ENCODE measurements around the gene MIEN1.
A peak's percentile ranks its signal among the peaks of the same experiment; 100 is the strongest.
"Not testable (repeated sequence)": the region's sequence is repeated elsewhere in the genome, so short reads cannot be mapped to it uniquely, and the experiment has no call there.

MIEN1 gene

GRCh38 chr17:39699157-39699817 lies 31.0 kb downstream of the MIEN1 start:
- DNase-seq (ENCODE audit: low read depth) = not testable (repeated sequence)

DNA sequence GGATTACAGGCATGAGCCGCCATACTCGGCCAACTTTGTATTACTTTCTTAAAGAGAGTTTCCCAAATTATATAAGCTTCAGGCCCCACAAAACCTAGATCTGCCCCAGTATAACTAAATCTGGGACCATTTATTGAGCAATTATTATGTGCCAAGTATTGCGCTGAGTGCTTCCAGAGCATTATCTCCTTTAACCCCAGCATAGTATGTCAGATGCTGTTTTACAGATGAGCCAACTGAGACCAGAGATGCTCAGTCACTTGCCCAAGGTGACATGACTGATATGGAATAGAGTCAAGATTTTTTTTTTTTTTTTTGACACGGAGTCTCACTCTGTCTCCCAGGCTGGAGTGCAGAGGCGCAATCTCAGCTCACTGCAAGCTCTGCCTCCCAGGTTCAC lies 32.4 kb downstream of the MIEN1 start:
- no peak for DNase-seq (ENCODE audit: low read depth)

GRCh38 chr17:39696731-39697130 lies 33.6 kb downstream of the MIEN1 start:
- DNase-seq (ENCODE audit: low read depth) = no peak

DNA sequence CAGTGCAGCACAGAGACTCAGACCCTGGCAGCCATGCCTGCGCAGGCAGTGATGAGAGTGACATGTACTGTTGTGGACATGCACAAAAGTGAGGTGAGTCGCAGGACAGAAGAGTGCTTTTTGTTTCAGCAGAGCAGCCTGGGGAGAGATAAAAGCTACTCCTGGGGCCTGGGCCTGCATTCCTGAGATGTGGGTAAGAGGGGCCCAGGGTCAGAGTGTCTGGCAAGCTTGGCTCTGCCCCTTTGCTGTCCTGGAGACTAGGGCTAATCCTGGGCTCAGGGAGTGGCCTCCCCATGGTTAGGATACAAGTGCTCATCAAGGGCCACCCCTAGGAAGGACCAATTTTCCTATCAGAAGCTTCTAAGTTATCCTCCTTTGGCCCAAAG lies 35.2 kb downstream of the MIEN1 start:
- DNase-seq (ENCODE audit: low read depth) = no peak

- no peak for DNase-seq (ENCODE audit: low read depth)
Measured at GRCh38 chr17:39694593-39694992, 35.7 kb downstream of the MIEN1 start.

- no peak for DNase-seq (ENCODE audit: low read depth)
Measured at GRCh38 chr17:39688945-39689344, 41.4 kb downstream of the MIEN1 start.

DNA sequence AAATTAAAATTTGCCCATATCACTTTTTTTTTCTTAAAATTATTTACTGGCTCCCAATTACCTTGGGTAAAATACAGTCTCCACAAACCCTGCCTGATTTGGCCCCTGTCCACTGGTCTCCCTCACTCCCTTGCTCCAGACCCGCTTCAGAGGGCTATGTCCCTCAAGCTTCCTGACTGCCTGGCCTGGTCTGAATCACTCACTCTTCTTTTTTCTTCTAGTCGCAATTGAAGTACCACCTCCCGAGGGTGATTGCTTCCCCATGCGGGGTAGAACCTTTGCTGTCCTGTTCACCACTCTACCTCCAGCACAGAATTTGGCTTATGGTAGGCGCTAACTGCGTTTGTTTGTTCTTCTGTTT lies 41.9 kb downstream of the MIEN1 start:
- DNase-seq (ENCODE audit: low read depth) = no peak

GRCh38 chr17:39687546-39688474 lies 42.5 kb downstream of the MIEN1 start, which contains the start of gene PGAP3:
TSS of gene PGAP3 (minus strand) at chr17:39688057. CDS start at chr17:39688014, 43 bp downstream.
- DNase-seq (ENCODE audit: low read depth) = peak; percentile 86

GRCh38 chr17:39687101-39687545 lies 43.2 kb downstream of the MIEN1 start:
- DNase-seq (ENCODE audit: low read depth) = no peak

GRCh38 chr17:39684369-39685192 lies 45.8 kb downstream of the MIEN1 start:
- no peak for DNase-seq (ENCODE audit: low read depth)

DNA sequence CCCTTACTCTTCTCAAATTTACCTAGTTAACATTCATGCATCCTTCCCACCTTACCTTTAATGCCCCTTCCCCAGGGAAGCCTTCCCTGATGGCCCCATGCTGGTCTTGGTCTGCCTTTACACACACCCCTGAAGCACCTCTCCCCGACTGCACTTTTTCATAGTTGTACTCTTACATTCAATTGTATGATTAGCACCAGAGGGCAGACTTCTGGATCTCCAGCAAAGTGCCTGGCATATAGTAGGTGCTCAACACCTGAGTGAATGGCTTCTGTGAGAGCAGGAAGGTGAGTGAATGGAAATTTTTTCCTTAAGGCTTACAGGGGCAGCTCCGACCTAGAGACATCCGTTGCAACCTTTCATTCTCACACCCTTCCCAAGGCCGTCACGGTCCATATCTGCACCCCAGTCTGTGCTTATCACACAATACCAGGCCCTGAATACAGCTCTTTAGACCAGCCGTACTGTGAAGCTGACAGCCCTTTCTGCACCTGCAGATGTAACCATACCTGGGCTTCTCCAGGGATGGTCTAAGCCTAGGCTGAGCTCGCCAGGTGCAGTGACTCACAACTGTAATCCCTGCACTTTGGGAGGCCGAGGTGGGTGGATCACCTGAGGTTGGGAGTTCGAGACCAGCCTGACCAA lies 46.9 kb downstream of the MIEN1 start:
- no peak for DNase-seq (ENCODE audit: low read depth)

GRCh38 chr17:39679521-39680192 lies 50.7 kb downstream of the MIEN1 start:
- DNase-seq (ENCODE audit: low read depth) = no peak

Data from fibroblast of gingiva (primary cell).